Uterus (tissue), 4 donors: ENCODE measurements around the gene ZNF217. TPM values are rescaled to one million over a fixed set of nuclear protein-coding genes. Genes with fewer than 3 reads are reported as not detected.
"Not testable (repeated sequence)": the region's sequence is repeated elsewhere in the genome, so short reads cannot be mapped to it uniquely, and the experiment has no call there.

Experiments used
- DNase-seq, 2 donors: peaks; one replicate each; pipeline ENCODE4 v3.0.0-alpha.2; 2019 to 2020
- H3K27ac ChIP-seq, 2 donors: fragments of 200-600 bp; sonication (generic); 1 replicate in 1 of 2; 2 replicates in 1 of 2; pipeline ENCODE4 v1.5.1; 2016 to 2018
- H3K27me3 ChIP-seq, 2 donors: fragments of 200-600 bp; sonication (generic); one replicate each; pipeline ENCODE4 v1.5.1; 2018 to 2019; ENCODE audit warnings: control low read depth in 1 of 2
- H3K36me3 ChIP-seq, 2 donors: fragments of 200-600 bp; sonication (generic); one replicate each; pipeline ENCODE4 v1.5.1; 2019; ENCODE audit warnings: control low read depth in 1 of 2
- H3K4me1 ChIP-seq, 2 donors: fragments of 200-600 bp; sonication (generic); one replicate each; pipeline ENCODE4 v1.5.1; 2018 to 2019; ENCODE audit warnings: control low read depth in 1 of 2
- H3K4me3 ChIP-seq, 2 donors: fragments of 200-600 bp; sonication (generic); 1 replicate in 1 of 2; 2 replicates in 1 of 2; pipeline ENCODE4 v1.5.1; 2018 to 2019; ENCODE audit warnings: mild to moderate bottlenecking in 1 of 2
- H3K9me3 ChIP-seq, 2 donors: fragments of 200-600 bp; sonication (generic); one replicate each; pipeline ENCODE4 v1.5.1; 2019; ENCODE audit warnings: control low read depth in 1 of 2
- CTCF ChIP-seq, 4 experiments: fragments of 200-600 bp in 2 of 4; fragments of 450-650 bp in 2 of 4; sonication (generic) in 2 of 4; IDR thresholded peaks; one replicate each; pipeline ENCODE4 v1.5.1; 2016 to 2019; ENCODE audit warnings: antibody characterized with exemption in 4 of 4, mild to moderate bottlenecking in 2 of 4, moderate library complexity in 1 of 4
- POLR2A ChIP-seq, 2 donors: fragments of 450-650 bp; IDR thresholded peaks; one replicate each; pipeline ENCODE4 v1.6.1; 2016; ENCODE audit warnings: antibody characterized with exemption in 2 of 2, mild to moderate bottlenecking in 1 of 2, moderate library complexity in 1 of 2
- intact Hi-C: fragments of 100-400 bp; cut with DNase I; formaldehyde crosslinking; loops from one replicate; pipeline ENCODE4 v1.15.1; 2023; ENCODE audit warnings: low total_unique reads
- total RNA-seq, 4 donors: library from RNA; depleted of rRNA in 3 of 4; stranded (reverse); fragments of >200 nt in 3 of 4; gene quantifications; one replicate each; pipeline versions ENCODE4 v1.1.0 to v1.2.4, GENCODE V29; 2014 to 2023
- donor health status: DM: yes; HTN: yes; CAD: no.

Gene ZNF217
- total RNA-seq, 4 donors from 2014 or later, result 7.4 to 37.8 (median 18.4) TPM

- intact Hi-C loops, result no loop called here
- Histone ChIP-seq H3K9me3 (no peaks in the 10 kb centered on the region), H3K36me3 (no peaks in the 10 kb centered on the region), H3K27ac (no peak overlapping the region), H3K4me3 (no peak overlapping the region), H3K4me1 (no peaks in the 10 kb centered on the region), H3K27me3 (no peaks in the 10 kb centered on the region)
- DNase-seq, result no peak
- TF ChIP-seq POLR2A (IDR thresholded peaks at IDR 0.05) (no peak), CTCF (IDR thresholded peaks at IDR 0.05) (no peak)
Observed at GRCh38 chr20:53599378-53599777, 5.7 kb upstream of the ZNF217 start.

GRCh38 chr20:53599044-53599362, 5.4 kb upstream of the ZNF217 start:
- H3K4me3 ChIP-seq, result no peak overlapping the region
- DNase-seq, result no peak
- no peak overlapping the region for H3K27ac ChIP-seq
- intact Hi-C loops, result no loop called here
- H3K27me3 ChIP-seq, result no peaks in the 10 kb centered on the region
- H3K36me3 ChIP-seq, result no peaks in the 10 kb centered on the region
- TF ChIP-seq CTCF (IDR thresholded peaks at IDR 0.05) (no peak), POLR2A (IDR thresholded peaks at IDR 0.05) (no peak)
- H3K9me3 ChIP-seq, result no peaks in the 10 kb centered on the region
- no peaks in the 10 kb centered on the region for H3K4me1 ChIP-seq

GRCh38 chr20:53598140-53599043, 4.8 kb upstream of the ZNF217 start:
- Histone ChIP-seq H3K27me3 (no peaks in the 10 kb centered on the region), H3K4me3 (no peak overlapping the region), H3K27ac (no peak overlapping the region), H3K9me3 (no peaks in the 10 kb centered on the region), H3K36me3 (no peaks in the 10 kb centered on the region), H3K4me1 (no peaks in the 10 kb centered on the region)
- intact Hi-C loops, result no loop called here
- TF ChIP-seq POLR2A (IDR thresholded peaks at IDR 0.05), result no peak
- TF ChIP-seq CTCF (IDR thresholded peaks at IDR 0.05), result no peak
- no peak for DNase-seq

GRCh38 chr20:53597521-53598120, 4.0 kb upstream of the ZNF217 start:
- DNase-seq, result no peak
- Histone ChIP-seq H3K9me3 (no peaks in the 10 kb centered on the region), H3K27ac (peak overlapping the region in 1 of 2 donors; percentile 39), H3K27me3 (no peaks in the 10 kb centered on the region), H3K36me3 (no peaks in the 10 kb centered on the region), H3K4me3 (no peak overlapping the region), H3K4me1 (no peaks in the 10 kb centered on the region)
- no peak for TF ChIP-seq CTCF (IDR thresholded peaks at IDR 0.05)
- no peak for TF ChIP-seq POLR2A (IDR thresholded peaks at IDR 0.05)
- intact Hi-C loops, result no loop called here

- peak overlapping the region; percentile 39 to 42 for H3K27ac ChIP-seq
Observed at GRCh38 chr20:53597030-53597482, 3.4 kb upstream of the ZNF217 start.

GRCh38 chr20:53596189-53597001, 2.8 kb upstream of the ZNF217 start:
- intact Hi-C loops, H3K36me3 ChIP-seq, DNase-seq, H3K27me3 ChIP-seq, H3K4me3 ChIP-seq, H3K4me1 ChIP-seq, H3K9me3 ChIP-seq: not testable (repeated sequence)
- peak overlapping the region; percentile 39 to 42 for H3K27ac ChIP-seq

More at GRCh38 chr20:53597030-53597482, 3.4 kb upstream of the ZNF217 start:
- Histone ChIP-seq H3K4me3 (no peak overlapping the region), H3K36me3 (no peaks in the 10 kb centered on the region), H3K9me3 (no peaks in the 10 kb centered on the region), H3K27me3 (no peaks in the 10 kb centered on the region), H3K4me1 (no peaks in the 10 kb centered on the region)
- intact Hi-C loops, result no loop called here
- TF ChIP-seq POLR2A (IDR thresholded peaks at IDR 0.05) (no peak), CTCF (IDR thresholded peaks at IDR 0.05) (no peak)
- DNase-seq, result no peak

GRCh38 chr20:53595742-53596141, 2.1 kb upstream of the ZNF217 start:
- H3K27ac ChIP-seq, result peak overlapping the region in 1 of 2 donors; percentile 39
- H3K4me1 ChIP-seq, H3K36me3 ChIP-seq, DNase-seq, H3K4me3 ChIP-seq, intact Hi-C loops, H3K27me3 ChIP-seq, H3K9me3 ChIP-seq: not testable (repeated sequence)
